Measurements from ENCODE around the gene ZNF274.
"Not testable (repeated sequence)": the region's sequence is repeated elsewhere in the genome, so short reads cannot be mapped to it uniquely, and the experiment has no call there.

The ZNF274 gene

GRCh38 chr19:58212336-58213074, 29.6 kb downstream of the ZNF274 start:
- DNase-seq (ENCODE audit: low read depth in 2 of 2): no peak

GRCh38 chr19:58213075-58213369, 30.2 kb downstream of the ZNF274 start:
- DNase-seq (ENCODE audit: low read depth in 2 of 2): no peak

- DNase-seq (ENCODE audit: low read depth in 2 of 2): no peak
Measured at GRCh38 chr19:58217069-58217481, 34.2 kb downstream of the ZNF274 start.

- DNase-seq (ENCODE audit: low read depth in 2 of 2): no peak
Measured at GRCh38 chr19:58217607-58218391, 34.9 kb downstream of the ZNF274 start.

GRCh38 chr19:58218899-58219298, 36.0 kb downstream of the ZNF274 start:
- DNase-seq (ENCODE audit: low read depth in 2 of 2): peak in 1 of 2 donors; percentile 35

GRCh38 chr19:58227964-58228584, 45.2 kb downstream of the ZNF274 start:
- DNase-seq (ENCODE audit: low read depth in 2 of 2): no peak

GRCh38 chr19:58228585-58229254, 45.9 kb downstream of the ZNF274 start, which contains the start of gene ZNF544:
Gene ZNF544, plus strand, starts transcription at chr19:58228914. Its CDS starts 15,110 bp downstream, at chr19:58244024.
- DNase-seq (ENCODE audit: low read depth in 2 of 2): peak; percentile 58 to 70

- DNase-seq (ENCODE audit: low read depth in 2 of 2): peak in 1 of 2 donors; percentile 10
Measured at GRCh38 chr19:58229255-58229639, 46.4 kb downstream of the ZNF274 start.

- no peak for DNase-seq (ENCODE audit: low read depth in 2 of 2)
Measured at GRCh38 chr19:58237324-58237723, 54.5 kb downstream of the ZNF274 start.

- no peak for DNase-seq (ENCODE audit: low read depth in 2 of 2)
Measured at GRCh38 chr19:58243351-58243750, 60.5 kb downstream of the ZNF274 start.

- no peak for DNase-seq (ENCODE audit: low read depth in 2 of 2)
Measured at GRCh38 chr19:58248886-58249285, 66.0 kb downstream of the ZNF274 start.

GRCh38 chr19:58252102-58252685, 69.3 kb downstream of the ZNF274 start:
- no peak for DNase-seq (ENCODE audit: low read depth in 2 of 2)

- DNase-seq (ENCODE audit: low read depth in 2 of 2): not testable (repeated sequence)
Measured at GRCh38 chr19:58258259-58258658, 75.4 kb downstream of the ZNF274 start.

GRCh38 chr19:58261600-58261967, 78.7 kb downstream of the ZNF274 start:
- DNase-seq (ENCODE audit: low read depth in 2 of 2): no peak

GRCh38 chr19:58261968-58262921, 79.4 kb downstream of the ZNF274 start:
- no peak for DNase-seq (ENCODE audit: low read depth in 2 of 2)

- no peak for DNase-seq (ENCODE audit: low read depth in 2 of 2)
Measured at GRCh38 chr19:58262922-58263296, 80.0 kb downstream of the ZNF274 start.
